ENCODE data around the gene ZNF322. TPM values are rescaled to one million over a fixed set of nuclear protein-coding genes. Genes with fewer than 3 reads are reported as not detected.
A peak's percentile ranks its signal among the peaks of the same experiment; 100 is the strongest.

The ZNF322 gene
- total RNA-seq, 1 donor from 2014 or later, result 11.0 TPM

- intact Hi-C loops (cut with micrococcal nuclease), result no loop called here
- peaks cover 23% of the 10 kb centered on the region for H3K4me1 Mint-ChIP-seq
- no peak for DNase-seq
- peak overlapping the region; percentile 17 for H3K4me3 Mint-ChIP-seq
- H3K9me3 Mint-ChIP-seq, result no peaks in the 10 kb centered on the region
- H3K27ac Mint-ChIP-seq, result no peak overlapping the region
- H3K27me3 Mint-ChIP-seq, result no peaks in the 10 kb centered on the region
- H3K36me3 Mint-ChIP-seq (ENCODE audit: low read depth), result peaks cover 18% of the 10 kb centered on the region
These were observed 55.5 kb downstream of the ZNF322 start for GRCh38 chr6:26604026-26604425.

GRCh38 chr6:26602262-26602661 lies 57.3 kb downstream of the ZNF322 start:
- no peak for DNase-seq
- Mint-ChIP-seq H3K4me3 (no peak overlapping the region), H3K36me3 (ENCODE audit: low read depth) (peaks cover 28% of the 10 kb centered on the region), H3K27ac (no peak overlapping the region), H3K9me3 (no peaks in the 10 kb centered on the region), H3K27me3 (no peaks in the 10 kb centered on the region), H3K4me1 (peaks cover 30% of the 10 kb centered on the region)
- intact Hi-C loops (cut with micrococcal nuclease), result no loop called here

- H3K27ac Mint-ChIP-seq, result no peak overlapping the region
- H3K36me3 Mint-ChIP-seq (ENCODE audit: low read depth), result peaks cover 28% of the 10 kb centered on the region
- H3K27me3 Mint-ChIP-seq, result no peaks in the 10 kb centered on the region
- DNase-seq, result no peak
- H3K9me3 Mint-ChIP-seq, result no peaks in the 10 kb centered on the region
- intact Hi-C loops (cut with micrococcal nuclease), result no loop called here
- H3K4me3 Mint-ChIP-seq, result no peak overlapping the region
- peaks cover 30% of the 10 kb centered on the region for H3K4me1 Mint-ChIP-seq
These were observed 58.8 kb downstream of the ZNF322 start for GRCh38 chr6:26600759-26601158.

GRCh38 chr6:26599591-26599990 lies 60.0 kb downstream of the ZNF322 start:
- Mint-ChIP-seq H3K27me3 (peaks cover 3% of the 10 kb centered on the region), H3K4me1 (peaks cover 33% of the 10 kb centered on the region), H3K4me3 (no peak overlapping the region), H3K9me3 (no peaks in the 10 kb centered on the region), H3K27ac (peak overlapping the region; percentile 45), H3K36me3 (ENCODE audit: low read depth) (peaks cover 28% of the 10 kb centered on the region)
- DNase-seq, result no peak
- intact Hi-C loops (cut with micrococcal nuclease), result loop anchor here (5.0 to 10.0 kb wide), 2 partner anchors 873 to 1295 kb away; partner anchors contain the start of gene ZNF184

DNA sequence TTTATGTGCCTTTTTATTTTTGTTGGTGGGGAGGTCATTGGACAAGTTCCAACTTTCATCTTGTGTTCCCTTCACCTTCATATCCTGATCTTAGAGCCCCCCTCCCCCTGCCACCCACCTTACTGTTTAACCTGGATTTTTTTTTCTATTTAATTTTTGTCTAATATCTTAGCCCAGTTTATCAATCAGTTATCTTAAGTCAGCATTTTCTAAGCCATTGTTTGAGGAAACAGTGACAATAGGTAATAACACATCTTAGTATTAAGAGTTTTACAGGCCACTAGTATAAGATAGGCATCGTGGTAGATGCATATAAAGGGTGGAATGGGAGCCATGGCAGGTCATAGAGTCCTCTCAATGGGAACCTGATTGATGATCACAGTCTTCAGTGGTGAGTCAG lies 60.4 kb downstream of the ZNF322 start:
- no peak for DNase-seq
- Mint-ChIP-seq H3K4me1 (peaks cover 33% of the 10 kb centered on the region), H3K27ac (no peak overlapping the region), H3K27me3 (peaks cover 6% of the 10 kb centered on the region), H3K4me3 (peak overlapping the region; percentile 16), H3K9me3 (no peaks in the 10 kb centered on the region), H3K36me3 (ENCODE audit: low read depth) (peaks cover 28% of the 10 kb centered on the region)
- intact Hi-C loops (cut with micrococcal nuclease), result loop anchor here (5.0 to 10.0 kb wide), 2 partner anchors 873 to 1296 kb away; partner anchors contain the start of gene ZNF184

GRCh38 chr6:26598267-26598666 lies 61.3 kb downstream of the ZNF322 start:
- Mint-ChIP-seq H3K27me3 (peaks cover 15% of the 10 kb centered on the region), H3K4me3 (no peak overlapping the region), H3K4me1 (peaks cover 32% of the 10 kb centered on the region), H3K36me3 (ENCODE audit: low read depth) (peaks cover 28% of the 10 kb centered on the region), H3K9me3 (no peaks in the 10 kb centered on the region), H3K27ac (no peak overlapping the region)
- intact Hi-C loops (cut with micrococcal nuclease), result loop anchor here (5.0 to 10.0 kb wide), 2 partner anchors 874 to 1297 kb away; partner anchors contain the start of gene ZNF184
- DNase-seq, result peak; percentile 57

- no peak overlapping the region for H3K27ac Mint-ChIP-seq
- H3K27me3 Mint-ChIP-seq, result peaks cover 18% of the 10 kb centered on the region
- intact Hi-C loops (cut with micrococcal nuclease), result loop anchor here (5.0 to 10.0 kb wide), 2 partner anchors 874 to 1297 kb away; partner anchors contain the start of gene ZNF184
- H3K36me3 Mint-ChIP-seq (ENCODE audit: low read depth), result peaks cover 28% of the 10 kb centered on the region
- peaks cover 32% of the 10 kb centered on the region for H3K4me1 Mint-ChIP-seq
- no peaks in the 10 kb centered on the region for H3K9me3 Mint-ChIP-seq
- H3K4me3 Mint-ChIP-seq, result no peak overlapping the region
- peak; percentile 58 for DNase-seq
These were observed 61.7 kb downstream of the ZNF322 start for GRCh38 chr6:26597821-26598220.

DNA sequence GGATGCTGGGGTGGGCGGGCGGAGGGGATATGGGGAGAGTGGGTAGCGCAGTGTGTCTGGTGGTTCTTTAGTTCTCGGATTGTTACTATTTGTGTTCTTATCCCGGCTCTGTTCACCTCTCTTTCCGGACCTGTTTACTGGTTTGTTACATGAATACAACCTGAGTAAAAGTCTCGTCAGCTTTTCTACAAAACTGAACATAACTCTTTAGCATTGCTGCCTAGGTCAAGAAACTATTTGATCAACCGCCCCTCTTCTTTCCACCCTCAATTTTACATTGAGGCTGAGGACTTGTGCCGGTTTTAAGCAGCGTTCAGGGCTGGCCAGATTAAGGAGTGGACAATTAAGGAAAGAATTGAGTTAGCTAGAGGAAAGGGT lies 62.2 kb downstream of the ZNF322 start:
- Mint-ChIP-seq H3K36me3 (ENCODE audit: low read depth) (peaks cover 28% of the 10 kb centered on the region), H3K4me3 (no peak overlapping the region), H3K27ac (no peak overlapping the region), H3K27me3 (peaks cover 22% of the 10 kb centered on the region), H3K4me1 (peaks cover 32% of the 10 kb centered on the region), H3K9me3 (no peaks in the 10 kb centered on the region)
- intact Hi-C loops (cut with micrococcal nuclease), result loop anchor here (5.0 to 10.0 kb wide), 2 partner anchors 875 to 1297 kb away; partner anchors contain the start of gene ZNF184
- no peak for DNase-seq

GRCh38 chr6:26596579-26597388 lies 62.8 kb downstream of the ZNF322 start, which contains the start of gene ABT1:
Gene ABT1 (plus strand): TSS chr6:26596953. CDS start chr6:26596983, 30 bp downstream.
- Mint-ChIP-seq H3K36me3 (ENCODE audit: low read depth) (peaks cover 28% of the 10 kb centered on the region), H3K9me3 (no peaks in the 10 kb centered on the region), H3K4me3 (no peak within 1 kb of the TSS), H3K27me3 (peaks cover 28% of the 10 kb centered on the region), H3K27ac (no peak within 1 kb of the TSS), H3K4me1 (peaks cover 32% of the 10 kb centered on the region)
- intact Hi-C loops (cut with micrococcal nuclease), result loop anchor here (1.0 to 10.0 kb wide), 7 partner anchors 19 to 1298 kb away; partner anchors contain the start of gene ZNF184
- DNase-seq, result peak; percentile 99

DNA sequence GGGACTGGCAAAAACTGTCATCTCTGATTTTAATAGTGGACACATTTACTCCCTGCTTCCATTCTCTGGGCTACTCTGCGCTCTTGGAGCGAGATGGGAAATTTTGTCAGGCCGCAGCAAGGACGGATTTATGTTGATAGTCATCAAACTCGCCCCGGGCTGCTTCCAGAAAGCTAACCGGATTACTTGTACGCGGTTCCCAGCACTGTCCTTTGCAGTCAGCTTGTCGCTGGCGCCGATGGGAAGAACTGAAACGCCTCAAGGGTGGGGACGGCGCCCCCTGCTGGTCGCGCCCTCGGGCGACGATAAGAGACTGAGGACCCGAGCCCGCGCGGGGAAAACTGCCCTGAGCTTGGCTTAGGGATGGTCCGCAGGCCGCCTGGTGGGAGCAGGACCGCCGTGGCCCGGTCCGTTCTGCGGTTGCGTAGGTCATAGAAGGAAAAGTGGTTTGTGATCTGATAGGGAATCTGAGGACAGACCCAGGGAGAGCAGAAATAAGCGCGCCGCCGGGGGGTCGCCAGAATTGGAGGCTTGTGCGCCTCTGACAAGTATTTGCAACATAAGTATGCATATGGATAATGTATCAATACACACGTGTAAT lies 63.8 kb downstream of the ZNF322 start:
- H3K27me3 Mint-ChIP-seq, result peaks cover 37% of the 10 kb centered on the region
- no peak overlapping the region for H3K27ac Mint-ChIP-seq
- H3K4me1 Mint-ChIP-seq, result peaks cover 31% of the 10 kb centered on the region
- no peaks in the 10 kb centered on the region for H3K9me3 Mint-ChIP-seq
- peak; percentile 97 for DNase-seq
- peaks cover 25% of the 10 kb centered on the region for H3K36me3 Mint-ChIP-seq (ENCODE audit: low read depth)
- no peak overlapping the region for H3K4me3 Mint-ChIP-seq
- intact Hi-C loops (cut with micrococcal nuclease), result loop anchor here (1.0 to 10.0 kb wide), 9 partner anchors 18 to 1299 kb away; partner anchors contain the start of gene ZNF184

DNA sequence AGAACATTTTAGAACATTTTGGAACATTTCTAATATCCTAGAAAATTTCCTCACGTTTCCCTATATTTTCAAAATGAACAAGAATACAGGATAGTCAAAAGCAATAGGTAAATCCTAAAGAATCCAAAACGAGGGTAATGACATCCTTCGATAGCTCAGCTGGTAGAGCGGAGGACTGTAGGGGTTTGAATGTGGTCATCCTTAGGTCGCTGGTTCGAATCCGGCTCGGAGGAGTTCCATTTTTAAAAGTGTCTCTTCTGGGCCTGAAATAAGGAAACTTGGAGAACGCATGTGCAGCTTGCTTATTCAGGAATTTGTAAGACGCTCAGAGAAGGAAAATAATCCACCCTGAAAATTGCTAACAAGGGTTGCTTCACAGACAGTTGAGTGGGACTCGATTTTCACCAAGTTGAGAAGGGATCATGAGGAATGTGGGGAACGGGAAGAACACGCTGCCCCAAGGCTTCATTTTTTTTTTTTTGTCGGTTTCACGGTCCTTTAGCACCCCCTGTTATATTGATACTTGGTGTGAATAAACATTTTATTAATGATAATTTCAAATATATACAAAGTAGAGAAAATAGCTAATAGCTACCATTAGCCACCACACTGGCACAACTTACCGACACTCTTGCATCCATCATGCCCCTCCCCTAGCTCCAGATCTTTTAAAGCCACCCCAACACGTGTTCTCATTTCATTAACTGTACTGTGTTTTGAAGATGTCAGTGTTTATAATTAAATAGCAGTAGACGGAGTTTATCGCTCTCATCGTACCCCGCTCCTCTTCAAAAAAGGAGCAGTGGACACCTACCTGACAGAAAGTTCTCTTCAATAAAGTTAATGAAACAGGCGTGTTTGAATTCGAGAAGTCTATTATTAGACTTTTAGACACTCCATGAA lies 64.6 kb downstream of the ZNF322 start:
- peaks cover 19% of the 10 kb centered on the region for H3K36me3 Mint-ChIP-seq (ENCODE audit: low read depth)
- intact Hi-C loops (cut with micrococcal nuclease), result loop anchor here (1.0 to 10.0 kb wide), 4 partner anchors 122 to 1300 kb away; partner anchors contain the start of gene ZNF184
- H3K4me3 Mint-ChIP-seq, result peak overlapping the region; percentile 3
- H3K4me1 Mint-ChIP-seq, result peaks cover 29% of the 10 kb centered on the region
- H3K27ac Mint-ChIP-seq, result peak overlapping the region; percentile 46
- peaks cover 43% of the 10 kb centered on the region for H3K27me3 Mint-ChIP-seq
- H3K9me3 Mint-ChIP-seq, result no peaks in the 10 kb centered on the region
- DNase-seq, result peak; percentile 72

- Mint-ChIP-seq H3K4me1 (peaks cover 21% of the 10 kb centered on the region), H3K4me3 (no peak overlapping the region), H3K27me3 (peaks cover 46% of the 10 kb centered on the region), H3K27ac (no peak overlapping the region), H3K9me3 (no peaks in the 10 kb centered on the region), H3K36me3 (ENCODE audit: low read depth) (peaks cover 10% of the 10 kb centered on the region)
- intact Hi-C loops (cut with micrococcal nuclease), result loop anchor here (2.0 to 10.0 kb wide), 2 partner anchors 121 to 1301 kb away; a partner anchor contains a TSS
- no peak for DNase-seq
These were observed 65.4 kb downstream of the ZNF322 start for GRCh38 chr6:26594131-26594498.

All from activated CD4-positive, alpha-beta T cell treated with anti-CD3 and anti-CD28 coated beads, Interleukin-2, amount 10 ng/mL, durations not matched to agents 24 days and 14 days (primary cell).